Stimulated activated CD4-positive, alpha-beta T cell treated with anti-CD3 and anti-CD28 coated beads, Interleukin-2, amount 100 ng/mL, for 48 hours (primary cell): ENCODE results near the gene KRTAP2-2.
"Not testable (repeated sequence)": the region's sequence is repeated elsewhere in the genome, so short reads cannot be mapped to it uniquely, and the experiment has no call there.

Source experiments
- DNase-seq, 2 donors: peaks; one replicate each; pipeline ENCODE4 v3.0.0-alpha.2; 2020

The KRTAP2-2 gene

DNA sequence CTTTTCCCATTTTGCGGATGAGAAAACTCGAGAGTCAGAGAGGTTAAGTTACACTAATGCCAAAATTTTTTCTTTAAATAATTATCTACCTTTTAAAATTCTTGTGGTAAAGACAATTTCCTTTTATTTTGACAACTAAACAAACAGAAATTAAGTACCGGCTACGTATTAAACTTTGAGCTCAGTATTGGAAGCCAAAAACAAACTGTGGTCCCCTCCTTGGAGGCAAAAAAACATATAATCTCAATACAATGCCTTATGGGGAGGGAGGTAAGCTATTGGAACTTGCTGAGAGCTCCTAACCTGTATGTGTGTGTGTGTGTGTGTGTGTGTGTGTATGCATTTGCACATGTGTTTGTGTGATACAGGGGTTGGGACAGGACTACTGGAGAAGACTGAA, 8.4 kb upstream of the KRTAP2-2 start:
- DNase-seq, result no peak

GRCh38 chr17:41061964-41062363, 6.9 kb upstream of the KRTAP2-2 start:
- no peak for DNase-seq

DNA sequence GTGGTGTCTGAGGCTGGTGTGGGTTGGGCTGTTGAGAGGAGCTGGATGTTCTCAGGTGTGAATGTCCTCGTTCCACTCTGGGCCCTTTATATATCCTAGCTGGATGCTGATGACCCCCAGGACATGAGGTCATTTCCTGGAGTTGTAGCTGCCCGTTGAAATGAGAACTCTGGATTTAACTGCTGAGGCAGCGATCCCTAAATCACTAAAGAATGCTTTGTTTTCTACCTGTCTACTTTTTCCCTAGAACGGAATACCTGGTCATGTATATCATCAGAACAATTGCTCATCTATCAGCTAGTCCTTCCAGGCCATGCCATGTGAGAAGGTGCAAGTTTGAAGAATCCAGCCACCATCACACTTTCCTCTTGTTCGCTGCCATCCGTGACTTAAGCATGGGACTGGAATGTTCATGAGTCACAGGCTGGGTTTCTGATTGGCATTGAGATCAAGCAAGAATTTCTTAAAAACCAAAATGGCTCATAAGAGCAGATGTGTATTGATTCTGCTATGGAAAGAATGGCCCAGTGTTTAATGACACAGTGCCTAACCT, 5.1 kb upstream of the KRTAP2-2 start, which contains the start of gene KRTAP2-3:
Gene KRTAP2-3, minus strand, starts transcription at position 63 of the 553 bp plus-strand sequence. CDS start 64 bp downstream, outside the sequence.
- no peak for DNase-seq

DNA sequence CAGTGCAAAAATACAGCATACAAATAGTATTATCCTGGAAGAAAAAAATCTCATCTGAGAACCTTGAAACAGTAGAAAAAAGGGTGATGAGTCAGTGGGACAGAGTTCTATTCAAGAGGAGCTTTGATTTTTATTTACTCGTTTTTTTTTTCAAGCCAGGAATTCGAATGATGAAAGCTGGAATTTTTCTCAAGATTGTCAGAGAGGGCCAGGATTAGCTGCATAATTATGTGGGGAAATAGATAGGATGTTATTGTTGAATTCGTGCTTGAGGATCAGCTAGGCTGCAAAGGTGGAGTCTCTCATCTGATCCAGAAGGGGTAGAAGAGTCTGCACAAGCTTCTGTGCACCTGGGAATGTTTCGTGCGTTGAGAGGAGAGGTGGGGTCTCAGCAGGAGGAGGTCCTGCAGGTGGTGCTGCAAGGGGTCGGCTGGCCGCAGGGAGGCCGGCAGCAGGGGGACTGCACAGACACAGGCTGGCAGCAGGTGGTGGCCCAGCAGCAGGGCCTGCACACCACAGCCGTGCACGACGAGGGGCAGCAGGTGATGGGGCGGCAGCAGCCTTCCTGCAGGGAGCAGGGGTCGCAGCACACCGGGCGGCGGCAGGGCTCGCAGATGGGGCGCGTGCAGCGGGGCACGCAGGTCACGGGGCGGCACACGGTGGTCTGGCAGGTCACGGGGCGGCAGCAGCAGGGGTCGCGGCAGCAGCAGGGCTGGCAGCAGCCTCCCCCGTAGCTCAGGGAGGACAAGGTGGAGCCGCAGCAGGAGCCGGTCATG, 4.4 kb upstream of the KRTAP2-2 start:
- not testable (repeated sequence) for DNase-seq

DNA sequence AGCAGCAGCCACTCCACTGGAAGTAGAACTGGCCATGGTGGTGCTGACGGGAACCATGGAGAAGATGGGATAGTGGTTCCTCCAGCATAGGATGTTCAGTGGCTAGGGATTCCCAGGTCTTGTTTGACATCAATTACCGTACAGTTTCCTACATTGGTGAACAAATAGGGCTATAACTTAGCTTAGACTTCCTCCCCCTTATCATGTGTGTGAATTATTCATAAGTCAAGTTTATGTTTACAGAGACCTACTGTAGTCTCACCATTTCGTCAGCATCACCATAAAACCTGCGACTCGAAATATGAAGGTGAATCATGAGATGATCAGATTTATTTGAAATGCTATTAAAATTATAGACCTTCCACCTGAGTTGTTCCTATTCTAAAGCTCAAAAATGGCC, 3.7 kb upstream of the KRTAP2-2 start:
- no peak for DNase-seq

DNA sequence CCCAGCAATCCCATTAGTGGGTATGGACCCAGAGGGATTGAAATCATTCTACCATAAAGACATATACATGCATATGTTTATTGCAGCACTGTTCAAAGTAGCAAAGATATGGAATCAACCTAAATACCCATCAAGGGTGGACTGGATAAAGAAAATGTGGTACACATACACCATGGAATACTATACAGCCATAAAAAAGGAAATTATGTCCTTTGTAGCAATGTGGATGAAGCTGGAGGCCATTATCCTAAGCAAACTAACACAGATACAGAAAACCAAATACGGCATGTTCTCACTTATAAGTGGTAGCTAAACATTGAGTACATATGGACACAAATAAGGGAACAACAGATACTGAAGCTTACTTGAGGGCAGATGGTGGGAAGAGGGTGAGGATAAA, 2.5 kb upstream of the KRTAP2-2 start:
- no peak for DNase-seq

DNA sequence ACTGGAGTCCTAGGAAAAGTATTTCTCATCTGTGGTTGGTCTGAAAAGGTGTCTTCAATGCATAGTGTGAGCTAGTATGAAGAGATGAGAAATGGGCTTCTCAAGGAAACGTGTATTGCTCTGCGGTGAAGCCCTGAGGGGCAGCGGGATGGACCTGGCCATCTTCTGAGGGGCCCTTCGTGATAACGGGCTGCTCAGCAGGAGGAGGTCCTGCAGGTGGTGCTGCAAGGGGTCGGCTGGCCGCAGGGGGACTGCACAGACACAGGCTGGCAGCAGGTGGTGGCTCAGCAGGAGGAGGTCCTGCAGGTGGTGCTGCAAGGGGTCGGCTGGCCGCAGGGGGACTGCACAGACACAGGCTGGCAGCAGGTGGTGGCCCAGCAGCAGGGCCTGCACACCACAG, 474 bp downstream of the KRTAP2-2 start:
- DNase-seq, result not testable (repeated sequence)

DNA sequence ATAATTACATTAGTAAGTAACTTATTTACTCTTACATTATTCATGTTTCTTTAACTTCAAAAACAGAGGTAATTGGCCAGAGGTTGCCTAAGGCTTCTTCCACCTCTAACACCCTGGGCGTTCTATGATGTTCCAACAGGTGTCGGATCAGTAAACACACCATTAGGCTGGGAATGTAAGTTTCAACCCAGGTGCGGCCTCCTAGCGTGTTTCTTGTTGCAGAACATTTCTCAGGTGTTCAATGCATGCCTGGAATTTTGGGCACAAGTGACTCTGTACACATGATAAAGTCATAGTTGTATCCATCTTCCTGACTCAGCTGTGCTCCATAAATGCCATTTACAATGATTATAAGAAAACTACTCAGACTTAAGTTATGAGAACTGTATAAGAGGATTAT, 1.0 kb downstream of the KRTAP2-2 start:
- no peak for DNase-seq

DNA sequence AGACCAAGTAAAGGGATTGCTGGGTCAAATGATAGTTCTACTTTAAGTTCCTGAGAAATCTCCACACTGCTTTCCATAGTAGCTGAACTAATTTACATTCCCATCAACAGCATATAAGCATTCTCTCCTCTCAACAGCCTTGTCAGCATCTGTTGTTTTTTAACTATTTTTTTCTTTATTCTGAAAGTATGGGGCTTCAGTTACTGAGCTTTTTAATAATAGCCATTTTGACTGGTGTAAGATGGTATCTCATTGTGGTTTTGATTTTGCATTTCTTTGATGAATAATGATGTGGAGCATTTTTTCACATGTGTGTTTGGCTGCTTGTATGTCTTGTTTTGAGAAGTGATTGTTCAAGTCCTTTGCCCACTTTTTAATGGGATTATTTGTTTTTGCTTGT, 2.5 kb downstream of the KRTAP2-2 start:
- no peak for DNase-seq

DNA sequence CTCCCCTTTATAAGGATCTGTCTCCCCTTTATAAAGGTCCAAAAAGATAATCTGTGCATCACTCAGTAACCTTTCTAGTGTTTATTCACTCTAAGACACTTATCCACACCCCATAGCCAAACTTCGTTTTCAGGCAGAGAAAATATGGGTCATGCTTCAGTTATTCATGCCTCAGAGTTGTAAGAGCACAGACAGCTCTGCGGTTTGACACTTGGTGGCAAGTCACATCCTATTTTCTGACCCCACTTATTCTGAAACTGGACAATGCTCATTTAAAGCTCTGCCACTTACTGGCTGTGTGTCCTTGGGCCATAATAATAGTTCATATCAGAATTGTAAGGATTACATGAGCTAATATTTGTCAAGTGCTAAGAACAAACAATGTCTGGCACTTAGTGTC, 5.9 kb downstream of the KRTAP2-2 start:
- no peak for DNase-seq

DNA sequence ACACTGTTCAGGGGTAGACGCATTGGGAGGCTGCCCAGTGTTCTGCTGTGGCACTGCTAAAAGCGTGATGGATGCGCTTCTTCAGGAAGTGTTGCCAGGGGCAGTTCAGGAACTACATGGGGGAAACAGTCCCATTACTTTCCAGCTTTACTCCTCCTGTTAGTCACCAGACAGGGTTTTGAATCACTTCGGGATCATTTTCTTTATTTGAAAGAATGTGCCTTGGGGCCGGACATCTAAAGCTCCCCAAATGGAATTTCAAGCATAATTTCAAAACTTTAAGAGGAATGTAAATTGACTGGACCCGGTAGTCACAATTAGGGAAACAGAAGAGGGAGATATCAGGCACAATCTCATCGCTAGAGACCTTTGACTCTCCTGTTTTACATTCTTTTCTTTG, 6.6 kb downstream of the KRTAP2-2 start:
- DNase-seq, result no peak

- DNase-seq, result not testable (repeated sequence)
Measured at GRCh38 chr17:41046735-41047465, 8.1 kb downstream of the KRTAP2-2 start, which contains the start of gene KRTAP2-1. Gene KRTAP2-1 (minus strand): TSS chr17:41047316. CDS start chr17:41047267, 49 bp downstream.

- no peak for DNase-seq
Measured at GRCh38 chr17:41042953-41043352, 12.1 kb downstream of the KRTAP2-2 start.

- not testable (repeated sequence) for DNase-seq
Measured at GRCh38 chr17:41040783-41041571, 14.1 kb downstream of the KRTAP2-2 start, which contains the start of gene KRTAP1-1. Gene KRTAP1-1 (minus strand): TSS chr17:41041450. CDS start chr17:41041397, 53 bp downstream.

DNA sequence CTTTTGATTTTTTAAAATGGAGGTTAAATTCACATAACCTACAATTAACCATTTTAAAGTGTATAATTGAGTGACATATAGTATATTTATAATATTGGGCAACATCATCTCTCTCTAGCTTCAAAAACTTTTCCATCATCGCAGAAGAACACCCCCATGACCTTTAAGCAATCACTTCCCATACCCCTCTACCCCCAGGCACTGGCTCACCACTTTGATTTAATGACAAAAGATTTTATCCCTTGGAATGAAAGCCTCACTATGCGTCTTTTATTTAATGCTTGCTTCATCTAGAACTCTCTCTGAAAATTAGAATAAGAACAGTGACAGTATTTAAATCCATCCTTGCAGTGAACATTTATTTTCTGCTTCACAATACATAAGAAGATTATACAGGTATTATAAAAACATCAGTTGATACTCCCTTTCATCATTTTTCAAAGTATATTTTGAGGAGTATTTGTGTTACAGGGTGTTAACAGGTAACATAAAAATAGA, 17.1 kb downstream of the KRTAP2-2 start:
- no peak for DNase-seq

DNA sequence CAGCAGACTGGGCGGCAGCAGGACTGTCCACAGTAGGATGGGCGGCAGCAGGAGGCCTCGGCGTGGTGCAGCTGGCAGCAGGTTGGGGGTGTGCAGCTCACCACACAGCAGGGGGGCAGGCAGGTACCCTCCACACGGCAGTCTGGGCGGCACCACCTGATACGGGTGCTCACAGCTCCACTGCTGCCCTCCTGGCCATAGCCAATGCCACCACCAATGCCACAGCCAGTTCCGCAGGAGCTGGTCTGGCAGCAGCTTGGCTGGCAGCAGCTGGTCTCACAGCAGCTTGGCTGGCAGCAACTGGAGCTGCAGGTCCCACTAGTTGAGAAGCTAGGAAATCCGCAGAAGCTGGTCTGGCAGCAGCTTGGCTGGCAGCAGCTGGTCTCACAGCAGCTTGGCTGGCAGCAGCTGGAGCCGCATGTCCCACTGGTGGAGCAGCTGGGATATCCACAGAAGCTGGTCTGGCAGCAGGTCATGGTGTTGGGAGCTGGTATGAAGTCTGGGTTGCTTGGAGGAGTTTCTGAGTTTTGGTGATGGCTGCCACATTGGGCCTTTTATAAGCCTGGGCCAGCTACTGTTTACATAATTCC, 20.6 kb downstream of the KRTAP2-2 start, which contains the start of gene KRTAP1-3:
Gene KRTAP1-3, minus strand, starts transcription at position 529 of the 590 bp plus-strand sequence. Its CDS starts 53 bp downstream, at position 476.
- DNase-seq, result not testable (repeated sequence)

DNA sequence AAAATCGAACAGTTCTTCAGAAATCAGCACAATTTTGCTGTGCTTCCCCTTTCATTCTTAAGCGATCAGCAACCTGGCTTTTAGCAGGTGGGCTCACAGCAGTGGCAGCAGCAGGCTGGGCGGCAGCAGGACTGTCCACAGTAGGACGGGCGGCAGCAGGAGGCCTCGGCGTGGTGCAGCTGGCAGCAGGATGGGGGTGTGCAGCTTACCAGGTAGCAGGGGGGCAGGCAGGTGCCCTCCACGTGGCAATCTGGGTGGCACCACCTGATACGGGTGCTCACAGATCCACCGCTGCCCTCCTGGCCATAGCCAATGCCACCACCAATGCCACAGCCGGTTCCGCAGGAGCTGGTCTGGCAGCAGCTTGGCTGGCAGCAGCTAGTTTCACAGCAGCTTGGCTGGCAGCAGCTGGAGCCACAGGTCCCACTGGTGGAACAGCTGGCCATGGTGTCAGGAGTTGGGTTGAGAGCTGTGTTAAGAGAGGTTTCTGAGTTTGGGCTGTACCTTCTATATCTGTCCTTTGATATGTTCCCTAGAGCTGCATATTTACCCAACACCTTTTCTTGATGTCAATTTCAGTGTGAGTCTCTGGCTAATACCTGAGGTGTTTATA, 25.3 kb downstream of the KRTAP2-2 start, which contains the start of gene KRTAP1-4:
Gene KRTAP1-4, minus strand, starts transcription at position 563 of the 613 bp plus-strand sequence. Its CDS starts 117 bp downstream, at position 446.
- DNase-seq, result no peak

DNA sequence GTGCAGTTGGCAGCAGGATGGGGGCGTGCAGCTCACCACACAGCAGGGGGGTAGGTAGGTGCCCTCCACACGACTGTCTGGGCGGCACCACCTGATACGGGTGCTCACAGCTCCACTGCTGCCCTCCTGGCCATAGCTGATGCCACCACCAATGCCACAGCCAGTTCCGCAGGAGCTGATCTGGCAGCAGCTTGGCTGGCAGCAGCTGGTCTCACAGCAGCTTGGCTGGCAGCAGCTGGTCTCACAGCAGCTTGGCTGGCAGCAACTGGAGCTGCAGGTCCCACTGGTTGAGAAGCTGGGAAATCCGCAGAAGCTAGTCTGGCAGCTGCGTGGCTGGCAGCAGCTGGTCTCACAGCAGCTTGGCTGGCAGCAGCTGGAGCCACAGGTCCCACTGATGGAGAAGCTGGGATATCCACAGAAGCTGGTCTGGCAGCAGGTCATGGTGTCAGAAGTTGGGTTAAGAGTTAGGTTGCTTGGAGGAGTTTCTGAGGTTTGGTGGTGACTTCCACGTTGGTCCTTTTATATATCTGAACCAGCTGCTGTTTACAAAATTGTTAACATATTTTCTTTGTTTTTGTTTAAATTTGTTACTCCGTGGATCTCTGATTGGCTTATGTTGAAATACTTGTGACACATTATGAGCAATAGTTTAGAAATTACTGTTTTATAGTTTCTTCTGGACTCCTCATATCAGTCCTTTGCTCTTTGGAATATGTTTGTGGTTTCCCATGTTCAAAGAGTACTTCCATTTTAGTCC, 28.1 kb downstream of the KRTAP2-2 start, which contains the start of gene KRTAP1-5:
Gene KRTAP1-5, minus strand, starts transcription at position 494 of the 757 bp plus-strand sequence. Its CDS starts 53 bp downstream, at position 441.
- no peak for DNase-seq

- no peak for DNase-seq
Measured at GRCh38 chr17:41024697-41025096, 30.3 kb downstream of the KRTAP2-2 start.

GRCh38 chr17:41020336-41020735, 34.7 kb downstream of the KRTAP2-2 start:
- no peak for DNase-seq
